ENCODE measurements around the gene RNF20.

DNA sequence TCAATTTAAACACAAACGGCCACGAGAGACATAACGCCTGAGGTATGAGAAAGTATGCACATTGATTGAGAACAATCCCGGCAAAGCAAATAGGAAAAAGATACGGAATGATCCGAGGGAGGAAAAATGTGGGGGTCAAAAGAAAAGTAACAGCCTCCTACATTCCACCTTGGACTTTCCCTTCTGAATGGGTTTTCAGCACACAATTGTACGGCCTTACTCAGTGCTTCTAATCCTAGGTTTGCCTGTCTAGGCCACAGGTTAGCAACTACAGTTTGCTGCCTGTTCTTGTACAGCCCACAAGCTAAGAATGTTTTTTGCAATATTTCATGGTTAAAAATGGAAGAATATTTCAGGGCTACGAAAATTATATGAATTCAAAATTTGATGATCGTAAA is 46.2 kb upstream of the RNF20 start:
- TF ChIP-seq, protein P1, sequence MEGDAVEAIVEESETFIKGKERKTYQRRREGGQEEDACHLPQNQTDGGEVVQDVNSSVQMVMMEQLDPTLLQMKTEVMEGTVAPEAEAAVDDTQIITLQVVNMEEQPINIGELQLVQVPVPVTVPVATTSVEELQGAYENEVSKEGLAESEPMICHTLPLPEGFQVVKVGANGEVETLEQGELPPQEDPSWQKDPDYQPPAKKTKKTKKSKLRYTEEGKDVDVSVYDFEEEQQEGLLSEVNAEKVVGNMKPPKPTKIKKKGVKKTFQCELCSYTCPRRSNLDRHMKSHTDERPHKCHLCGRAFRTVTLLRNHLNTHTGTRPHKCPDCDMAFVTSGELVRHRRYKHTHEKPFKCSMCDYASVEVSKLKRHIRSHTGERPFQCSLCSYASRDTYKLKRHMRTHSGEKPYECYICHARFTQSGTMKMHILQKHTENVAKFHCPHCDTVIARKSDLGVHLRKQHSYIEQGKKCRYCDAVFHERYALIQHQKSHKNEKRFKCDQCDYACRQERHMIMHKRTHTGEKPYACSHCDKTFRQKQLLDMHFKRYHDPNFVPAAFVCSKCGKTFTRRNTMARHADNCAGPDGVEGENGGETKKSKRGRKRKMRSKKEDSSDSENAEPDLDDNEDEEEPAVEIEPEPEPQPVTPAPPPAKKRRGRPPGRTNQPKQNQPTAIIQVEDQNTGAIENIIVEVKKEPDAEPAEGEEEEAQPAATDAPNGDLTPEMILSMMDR (optimal IDR thresholded peaks at IDR 0.05 in 1 of 3, IDR thresholded peaks at IDR 0.05 in 1 of 3, conservative IDR thresholded peaks at IDR 0.05 in 1 of 3; ENCODE audit: extremely low read depth in 1 of 3, insufficient read depth in 2 of 3, low read length in 3 of 3): no peak
- TF ChIP-seq EZH2 (IDR thresholded peaks at IDR 0.05; ENCODE audit: low read length): no peak

Measured in keratinocyte (primary cell).